MCF 10A (cell line): ENCODE results near the gene ERAP2. TPM values are rescaled to one million over a fixed set of nuclear protein-coding genes. Genes with fewer than 3 reads are reported as not detected.

ENCODE experiments used
- BruUV-seq: library from RNA; stranded (reverse); fragments of 400-500 nt; replicated peaks from 2 replicates; lab custom pipeline; 2021; lab: Mats Ljungman, UMichigan
- CTCF ChIA-PET: fragments of 300-600 bp; sonication (Branson Sonifier 250); formaldehyde crosslinking; extraction: SDS; loops from one replicate; lab custom pipeline; 2021; ENCODE audit warnings: antibody characterized with exemption, inconsistent platforms; lab: Yijun Ruan, JAX
- POLR2A ChIA-PET: fragments of 300-600, 350-650 bp; sonication (Branson Sonifier 250); formaldehyde crosslinking; extraction: SDS; loops from one replicate; lab custom pipeline; 2020; ENCODE audit warnings: antibody characterized with exemption, inconsistent platforms; lab: Yijun Ruan, JAX
- DNase-seq: peaks from one replicate; pipeline ENCODE4 v3.0.0-alpha.2; 2018; ENCODE audit not compliant: unreplicated experiment
- H3K27ac Mint-ChIP-seq: one replicate; pipeline ENCODE4 v1.8.0; 2022; ENCODE audit warnings: mild to moderate bottlenecking, low read depth, mixed read lengths; ENCODE audit not compliant: unreplicated experiment
- H3K27me3 Mint-ChIP-seq: one replicate; pipeline ENCODE4 v1.8.0; 2022; ENCODE audit warnings: mixed read lengths; ENCODE audit not compliant: insufficient read depth, unreplicated experiment
- H3K36me3 Mint-ChIP-seq: one replicate; pipeline ENCODE4 v1.8.0; 2022; ENCODE audit warnings: mild to moderate bottlenecking, moderate library complexity, mixed read lengths; ENCODE audit not compliant: insufficient read depth, unreplicated experiment
- H3K4me1 Mint-ChIP-seq: one replicate; pipeline ENCODE4 v1.8.0; 2022; ENCODE audit warnings: mixed read lengths; ENCODE audit not compliant: insufficient read depth, unreplicated experiment
- H3K4me3 Mint-ChIP-seq: one replicate; pipeline ENCODE4 v1.8.0; 2022; ENCODE audit warnings: mild to moderate bottlenecking, moderate library complexity, mixed read lengths; ENCODE audit not compliant: unreplicated experiment
- H3K9me3 Mint-ChIP-seq: one replicate; pipeline ENCODE4 v1.8.0; 2022; ENCODE audit warnings: mixed read lengths; ENCODE audit not compliant: unreplicated experiment
- intact Hi-C: fragments of 100-400 bp; cut with micrococcal nuclease; formaldehyde crosslinking; loops from 2 replicates; pipeline ENCODE4 v1.14.1; 2022
- total RNA-seq: library from RNA; stranded (reverse); gene quantifications from 2 replicates; pipeline ENCODE4 v1.2.3, GENCODE V29; 2022
- TF ChIP-seq, protein P1 (sequence below): fragments of 200-600 bp; IDR thresholded peaks from one replicate; pipeline ENCODE4 v1.8.0; 2022; ENCODE audit warnings: antibody characterized with exemption, mild to moderate bottlenecking; ENCODE audit not compliant: unreplicated experiment

ERAP2 gene
- total RNA-seq, 1 experiment from 2014 or later: 2.5 TPM

DNA sequence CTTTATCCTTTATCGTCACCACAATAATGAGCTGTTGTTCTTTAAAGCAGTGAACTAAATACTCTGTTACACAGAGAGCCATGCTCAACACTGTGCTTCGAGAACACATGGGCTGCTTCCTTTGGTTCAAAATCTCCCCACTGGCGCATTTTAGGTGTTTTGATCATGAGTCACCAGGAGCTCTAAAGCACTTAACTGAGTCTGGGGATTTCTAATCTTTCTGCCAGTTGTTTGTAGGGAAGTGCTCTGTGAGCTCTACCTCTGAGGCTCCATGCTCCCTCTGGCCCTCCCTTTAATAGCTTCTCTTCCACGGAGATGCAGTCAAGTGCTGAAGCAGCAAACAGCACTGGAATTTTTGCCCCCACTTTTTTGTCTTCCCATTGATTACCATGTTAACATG lies 17.0 kb downstream of the ERAP2 start:
- ChIA-PET POLR2A (interaction anchor here (1.4 kb wide), 1 partner anchor 17 kb away, joined by 6 read pairs; the partner anchor contains the start of gene ERAP2), CTCF (interaction anchor here (0.5 kb wide), 1 partner anchor 279 kb away, joined by 3 read pairs; no protein-coding TSS in a partner anchor)
- H3K4me3 Mint-ChIP-seq: no peak overlapping the region
- no TSS peak for BruUV-seq
- peak overlapping the region; percentile 55 for H3K27ac Mint-ChIP-seq
- TF ChIP-seq, protein P1, sequence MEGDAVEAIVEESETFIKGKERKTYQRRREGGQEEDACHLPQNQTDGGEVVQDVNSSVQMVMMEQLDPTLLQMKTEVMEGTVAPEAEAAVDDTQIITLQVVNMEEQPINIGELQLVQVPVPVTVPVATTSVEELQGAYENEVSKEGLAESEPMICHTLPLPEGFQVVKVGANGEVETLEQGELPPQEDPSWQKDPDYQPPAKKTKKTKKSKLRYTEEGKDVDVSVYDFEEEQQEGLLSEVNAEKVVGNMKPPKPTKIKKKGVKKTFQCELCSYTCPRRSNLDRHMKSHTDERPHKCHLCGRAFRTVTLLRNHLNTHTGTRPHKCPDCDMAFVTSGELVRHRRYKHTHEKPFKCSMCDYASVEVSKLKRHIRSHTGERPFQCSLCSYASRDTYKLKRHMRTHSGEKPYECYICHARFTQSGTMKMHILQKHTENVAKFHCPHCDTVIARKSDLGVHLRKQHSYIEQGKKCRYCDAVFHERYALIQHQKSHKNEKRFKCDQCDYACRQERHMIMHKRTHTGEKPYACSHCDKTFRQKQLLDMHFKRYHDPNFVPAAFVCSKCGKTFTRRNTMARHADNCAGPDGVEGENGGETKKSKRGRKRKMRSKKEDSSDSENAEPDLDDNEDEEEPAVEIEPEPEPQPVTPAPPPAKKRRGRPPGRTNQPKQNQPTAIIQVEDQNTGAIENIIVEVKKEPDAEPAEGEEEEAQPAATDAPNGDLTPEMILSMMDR: no peak
- H3K4me1 Mint-ChIP-seq: peaks cover 9% of the 10 kb centered on the region
- no peaks in the 10 kb centered on the region for H3K9me3 Mint-ChIP-seq
- no peaks in the 10 kb centered on the region for H3K27me3 Mint-ChIP-seq
- H3K36me3 Mint-ChIP-seq: peaks cover 39% of the 10 kb centered on the region
- DNase-seq: peak; percentile 60
- intact Hi-C loops: no loop called here

DNA sequence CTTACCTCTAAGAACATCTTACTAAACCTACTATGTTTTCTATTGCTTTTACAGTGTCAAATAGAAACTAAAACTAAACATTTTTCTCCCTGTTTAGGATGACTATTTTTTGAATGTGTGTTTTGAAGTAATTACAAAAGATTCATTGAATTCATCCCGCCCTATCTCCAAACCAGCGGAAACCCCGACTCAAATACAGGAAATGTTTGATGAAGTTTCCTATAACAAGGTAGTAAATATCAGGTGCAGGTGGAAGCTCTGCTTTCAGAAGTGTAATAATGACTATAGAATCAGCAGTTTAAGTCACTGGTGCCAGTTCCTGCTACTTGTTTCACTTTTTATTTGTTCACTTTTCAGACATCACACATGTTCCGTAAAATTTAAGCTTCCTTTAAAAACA lies 20.0 kb downstream of the ERAP2 start:
- Mint-ChIP-seq H3K4me1 (peaks cover 9% of the 10 kb centered on the region), H3K27me3 (no peaks in the 10 kb centered on the region), H3K9me3 (no peaks in the 10 kb centered on the region), H3K36me3 (peaks cover 55% of the 10 kb centered on the region), H3K27ac (no peak overlapping the region), H3K4me3 (no peak overlapping the region)
- no TSS peak for BruUV-seq
- TF ChIP-seq, protein P1: no peak
- intact Hi-C loops: no loop called here
- CTCF ChIA-PET: interaction anchor here (0.6 to 1.4 kb wide), 3 partner anchors 28 to 266 kb away, joined by 3 to 4 read pairs (median 4); no protein-coding TSS in a partner anchor
- POLR2A ChIA-PET: no interaction called here
- no peak for DNase-seq

DNA sequence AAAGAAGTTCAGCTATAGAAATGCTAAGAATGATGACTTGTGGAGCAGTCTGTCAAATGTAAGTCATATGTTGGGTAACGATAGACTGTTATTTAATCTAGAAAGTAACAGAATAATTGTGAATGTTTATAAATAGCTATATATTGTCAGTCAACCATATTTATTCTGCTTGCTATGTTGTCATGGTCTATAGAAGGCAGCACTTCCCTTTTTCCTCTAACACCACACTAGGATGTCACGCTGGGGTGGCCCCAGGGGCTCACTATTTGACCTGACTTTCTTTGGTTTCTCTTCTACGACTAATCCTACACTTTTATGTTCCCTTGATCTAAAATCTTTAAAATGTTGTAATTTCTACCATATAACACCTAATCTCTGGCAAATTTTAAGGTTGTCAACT lies 20.5 kb downstream of the ERAP2 start:
- Mint-ChIP-seq H3K4me3 (no peak overlapping the region), H3K4me1 (peaks cover 9% of the 10 kb centered on the region), H3K9me3 (no peaks in the 10 kb centered on the region), H3K36me3 (peaks cover 51% of the 10 kb centered on the region), H3K27ac (no peak overlapping the region), H3K27me3 (no peaks in the 10 kb centered on the region)
- CTCF ChIA-PET: interaction anchor here (0.5 to 1.4 kb wide), 4 partner anchors 28 to 266 kb away, joined by 3 to 5 read pairs (median 4); no protein-coding TSS in a partner anchor
- DNase-seq: no peak
- intact Hi-C loops: no loop called here
- BruUV-seq: no TSS peak
- TF ChIP-seq, protein P1: no peak
- POLR2A ChIA-PET: no interaction called here

DNA sequence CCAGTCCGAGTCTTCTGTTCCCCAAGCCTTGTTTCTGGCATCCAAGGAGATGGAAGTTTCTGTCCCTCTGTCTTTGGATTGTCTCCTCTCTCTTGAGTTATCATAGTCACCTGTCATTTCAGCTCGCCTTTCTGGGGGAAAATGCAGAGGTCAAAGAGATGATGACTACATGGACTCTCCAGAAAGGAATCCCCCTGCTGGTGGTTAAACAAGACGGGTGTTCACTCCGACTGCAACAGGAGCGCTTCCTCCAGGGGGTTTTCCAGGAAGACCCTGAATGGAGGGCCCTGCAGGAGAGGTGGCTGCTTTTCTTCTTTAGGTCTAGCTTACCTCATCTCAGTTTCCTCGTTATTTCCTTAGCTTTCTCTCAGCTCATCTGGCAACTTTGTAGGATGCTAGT lies 25.1 kb downstream of the ERAP2 start:
- no peaks in the 10 kb centered on the region for H3K27me3 Mint-ChIP-seq
- TF ChIP-seq, protein P1: peak; percentile 4
- no peak overlapping the region for H3K27ac Mint-ChIP-seq
- CTCF ChIA-PET: interaction anchor here (0.6 to 1.8 kb wide), 3 partner anchors 32 to 242 kb away, joined by 4 to 9 read pairs (median 4); partner anchors contain the start of gene LIX1
- BruUV-seq: no TSS peak
- intact Hi-C loops: no loop called here
- peaks cover 58% of the 10 kb centered on the region for H3K36me3 Mint-ChIP-seq
- no peaks in the 10 kb centered on the region for H3K4me1 Mint-ChIP-seq
- no peaks in the 10 kb centered on the region for H3K9me3 Mint-ChIP-seq
- no peak for DNase-seq
- POLR2A ChIA-PET: interaction anchor here (0.6 kb wide), 1 partner anchor 30 kb away, joined by 3 read pairs; no protein-coding TSS in a partner anchor
- H3K4me3 Mint-ChIP-seq: no peak overlapping the region
